Karpas-422 (cell line): ENCODE results near the gene AKAP10. TPM values are rescaled to one million over a fixed set of nuclear protein-coding genes. Genes with fewer than 3 reads are reported as not detected.

Experiments used
- DNase-seq: peaks from one replicate; pipeline ENCODE4 v3.0.0-alpha.2; 2015
- H2AFZ ChIP-seq: fragments of 200-600 bp; sonication (generic); 2 replicates; pipeline ENCODE4 v1.6.1; 2014; ENCODE audit warnings: antibody characterized with exemption, low read length, mixed read lengths
- H3K27ac ChIP-seq: fragments of 200-600 bp; sonication (generic); 2 replicates; pipeline ENCODE4 v1.5.1; 2014; ENCODE audit warnings: mild to moderate bottlenecking, low read length, moderate library complexity
- H3K27me3 ChIP-seq: fragments of 200-600 bp; sonication (generic); 2 replicates; pipeline ENCODE4 v1.6.1; 2014; ENCODE audit warnings: low read length, mixed read lengths
- H3K36me3 ChIP-seq: fragments of 200-600 bp; sonication (generic); 2 replicates; pipeline ENCODE4 v1.6.1; 2014; ENCODE audit warnings: low read length, mixed read lengths; ENCODE audit not compliant: insufficient read depth
- H3K4me1 ChIP-seq: fragments of 200-600 bp; sonication (generic); 2 replicates; pipeline ENCODE4 v1.6.1; 2014; ENCODE audit warnings: mild to moderate bottlenecking, low read length, mixed read lengths
- H3K4me2 ChIP-seq: fragments of 200-600 bp; sonication (generic); 2 replicates; pipeline ENCODE4 v1.6.1; 2014; ENCODE audit warnings: low read length, low read depth, mild to moderate bottlenecking; ENCODE audit not compliant: poor library complexity, severe bottlenecking
- H3K4me3 ChIP-seq: fragments of 200-600 bp; sonication (generic); 2 replicates; pipeline ENCODE4 v1.5.1; 2014; ENCODE audit warnings: mild to moderate bottlenecking, antibody characterized with exemption, low read length, mixed read lengths
- H3K79me2 ChIP-seq: fragments of 200-600 bp; sonication (generic); 2 replicates; pipeline ENCODE4 v1.6.1; 2014; ENCODE audit warnings: mild to moderate bottlenecking, low read length, mixed read lengths
- H3K9ac ChIP-seq: fragments of 200-600 bp; sonication (generic); 2 replicates; pipeline ENCODE4 v1.6.0; 2014; ENCODE audit warnings: low read length
- H3K9me2 ChIP-seq: fragments of 200-600 bp; sonication (generic), shearing (Covaris generic); replicated peaks from 2 replicates; pipeline ENCODE4 v1.6.0; 2014; ENCODE audit warnings: mild to moderate bottlenecking, low read length, moderate library complexity; ENCODE audit not compliant: insufficient read depth
- H3K9me3 ChIP-seq: fragments of 300-700, 200-600 bp; sonication (generic); 2 replicates; pipeline ENCODE4 v1.6.1; 2014; ENCODE audit warnings: low read length, mixed read lengths
- H4K20me1 ChIP-seq: fragments of 200-600 bp; sonication (generic); 2 replicates; pipeline ENCODE4 v1.6.1; 2014; ENCODE audit warnings: mild to moderate bottlenecking, antibody characterized with exemption, low read length, low read depth; ENCODE audit not compliant: insufficient read depth
- total RNA-seq: library from RNA; depleted of rRNA; stranded (reverse); fragments of >200 nt; shearing (Covaris generic); gene quantifications from 2 replicates; pipeline ENCODE4 v1.2.3, GENCODE V29; 2014; ENCODE audit warnings: low replicate concordance

AKAP10 gene
- total RNA-seq, 1 experiment from 2014 or later, result 31.1 TPM

DNA sequence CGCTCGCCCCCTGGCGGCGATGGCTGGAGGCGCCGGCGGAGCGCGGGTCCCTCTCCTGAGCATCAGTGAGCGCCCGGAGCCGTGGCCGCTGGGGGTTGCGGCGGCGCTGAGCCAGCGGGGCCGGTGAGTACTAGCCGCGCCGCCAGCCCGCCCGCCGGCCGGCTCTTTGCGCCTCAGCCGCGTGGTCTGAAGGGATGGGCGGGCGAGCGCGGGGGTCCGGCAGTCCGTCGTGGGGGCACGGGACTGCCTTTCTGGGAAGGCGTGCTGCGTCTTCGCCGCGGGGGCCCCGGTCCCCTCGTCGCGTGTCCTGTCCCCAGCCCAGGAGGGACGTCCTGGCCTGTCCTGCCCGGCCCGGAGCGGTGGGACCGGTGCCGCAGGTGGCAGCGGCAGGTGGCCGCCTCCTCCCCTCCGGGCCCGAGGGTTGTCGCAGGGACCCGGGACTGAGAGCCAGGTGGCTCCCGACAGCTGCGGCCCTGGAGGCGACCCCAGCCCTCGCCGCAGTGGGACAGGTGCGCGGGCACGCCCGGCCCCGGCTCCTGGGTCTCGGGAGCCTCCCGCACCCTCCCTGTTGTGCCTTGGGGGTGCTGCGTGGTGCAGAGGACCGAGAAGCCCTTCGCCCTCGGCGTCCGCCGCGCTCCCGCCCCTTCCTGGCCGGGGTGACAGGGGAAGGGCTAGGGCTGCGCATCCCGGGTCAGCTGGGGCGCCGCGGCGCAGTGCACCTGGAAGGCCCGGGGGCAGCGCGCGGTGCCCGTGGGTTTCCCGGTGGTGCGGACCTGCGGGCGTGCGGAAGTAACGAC is 31.9 kb upstream of the AKAP10 start, which contains the start of gene SPECC1:
TSS of gene SPECC1 (plus strand) at position 58 of the 797 bp plus-strand sequence. CDS start 87,293 bp downstream, outside the sequence.
- Histone ChIP-seq H3K4me2 (peak within 1 kb of the TSS; percentile 61), H3K79me2 (no peaks in the 10 kb centered on the region), H3K36me3 (no peaks in the 10 kb centered on the region), H3K27ac (no peak within 1 kb of the TSS), H3K9me2 (no peaks in the 10 kb centered on the region), H3K27me3 (no peaks in the 10 kb centered on the region), H3K9ac (peak within 1 kb of the TSS; percentile 36), H3K9me3 (no peaks in the 10 kb centered on the region), H2AFZ (peak within 1 kb of the TSS; percentile 92; the same call in 1 of the 2 replicates), H3K4me3 (peak within 1 kb of the TSS; percentile 47; the same call in 1 of the 2 replicates), H4K20me1 (no peaks in the 10 kb centered on the region), H3K4me1 (peaks cover 4% of the 10 kb centered on the region)
- no peak for DNase-seq

DNA sequence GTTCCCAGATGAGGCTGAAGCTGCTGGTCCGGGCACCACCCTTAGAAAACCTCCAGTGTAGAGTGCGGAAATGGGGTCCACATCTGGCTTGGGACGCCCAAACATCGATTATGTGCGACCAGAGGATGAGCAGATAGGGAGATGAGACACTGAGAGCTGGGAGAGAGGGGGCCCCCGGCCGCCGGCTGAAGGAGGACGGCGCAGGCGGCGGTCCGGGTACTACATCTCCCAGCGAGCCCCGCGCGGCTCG is 31.3 kb upstream of the AKAP10 start:
- no peaks in the 10 kb centered on the region for H3K27me3 ChIP-seq
- peak overlapping the region; percentile 61 for H3K4me2 ChIP-seq
- peak; percentile 82 for DNase-seq
- no peaks in the 10 kb centered on the region for H3K9me3 ChIP-seq
- H3K79me2 ChIP-seq, result no peaks in the 10 kb centered on the region
- peaks cover 4% of the 10 kb centered on the region for H3K4me1 ChIP-seq
- H4K20me1 ChIP-seq, result no peaks in the 10 kb centered on the region
- H3K36me3 ChIP-seq, result no peaks in the 10 kb centered on the region
- H2AFZ ChIP-seq, result peak overlapping the region; percentile 92; the same call in 1 of the 2 replicates
- H3K9me2 ChIP-seq, result no peaks in the 10 kb centered on the region
- peak overlapping the region; percentile 36 for H3K9ac ChIP-seq
- no peak overlapping the region for H3K27ac ChIP-seq
- H3K4me3 ChIP-seq, result peak overlapping the region; percentile 47; the same call in 1 of the 2 replicates

DNA sequence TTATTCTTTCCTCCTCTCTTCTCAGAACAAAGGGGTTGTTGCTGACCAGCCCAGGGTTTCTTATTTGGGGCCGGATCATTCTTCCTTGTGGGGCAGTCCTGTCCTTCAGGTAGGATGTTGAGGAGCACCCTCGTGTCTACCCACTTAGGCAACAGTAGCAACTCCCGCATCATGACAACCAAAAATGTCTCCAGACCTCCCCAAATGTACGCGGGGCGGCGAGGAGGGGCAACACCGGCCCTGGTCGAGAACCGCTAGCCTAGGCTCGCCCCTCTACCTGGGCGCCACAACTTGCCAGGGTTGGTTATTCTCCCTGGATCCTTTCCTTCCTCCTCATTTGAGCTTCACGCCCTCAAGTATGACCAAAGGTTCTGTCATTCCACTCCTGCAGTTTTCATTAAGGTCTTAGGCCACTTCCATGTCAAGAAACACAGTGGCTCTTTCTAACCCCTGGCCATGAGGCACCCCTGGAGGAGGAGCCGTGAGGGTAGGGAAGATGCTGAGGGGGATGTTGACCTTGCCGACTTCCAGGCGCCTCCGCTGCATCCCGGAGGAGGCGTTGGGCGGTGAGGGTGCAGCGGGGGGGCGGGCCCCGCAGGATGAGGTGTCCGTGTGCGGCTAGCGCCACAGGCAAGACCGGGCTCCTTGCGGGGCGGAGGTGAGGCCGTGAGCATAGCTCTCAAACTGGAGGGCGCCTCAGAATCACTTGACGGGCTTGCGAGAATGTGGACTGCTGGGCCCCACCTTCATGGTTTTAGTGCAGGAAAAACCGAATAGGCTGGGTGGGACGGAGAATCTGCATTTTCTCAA is 30.8 kb upstream of the AKAP10 start:
- Histone ChIP-seq H3K27me3 (no peaks in the 10 kb centered on the region), H2AFZ (peak overlapping the region; percentile 92; the same call in 1 of the 2 replicates), H3K9me2 (no peaks in the 10 kb centered on the region), H3K27ac (no peak overlapping the region), H3K4me2 (peak overlapping the region; percentile 61), H3K36me3 (no peaks in the 10 kb centered on the region), H4K20me1 (no peaks in the 10 kb centered on the region), H3K4me1 (peaks cover 4% of the 10 kb centered on the region), H3K4me3 (peak overlapping the region; percentile 47; the same call in 1 of the 2 replicates), H3K9me3 (no peaks in the 10 kb centered on the region), H3K79me2 (no peaks in the 10 kb centered on the region), H3K9ac (peak overlapping the region; percentile 36)
- no peak for DNase-seq

DNA sequence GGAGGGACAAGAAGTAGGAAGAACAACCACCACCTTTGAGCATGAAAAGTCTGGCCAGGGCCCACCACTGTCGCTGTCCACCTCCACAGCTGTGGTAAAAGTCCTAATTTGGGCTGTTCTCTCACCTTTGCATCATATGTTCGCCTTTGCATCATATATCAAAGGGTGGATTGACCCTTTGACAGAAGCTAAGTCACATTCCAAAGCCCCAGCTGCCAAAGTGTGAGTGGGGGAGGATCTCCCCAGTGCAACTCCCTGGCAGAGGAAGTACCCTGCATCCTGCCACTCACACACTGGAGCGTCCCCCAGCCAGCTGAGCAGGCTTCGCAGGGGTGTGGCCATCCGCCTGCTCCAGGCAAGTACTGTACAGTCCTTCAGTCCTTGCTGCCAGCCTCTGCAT is 18.9 kb upstream of the AKAP10 start:
- no peaks in the 10 kb centered on the region for H3K9me3 ChIP-seq
- H3K4me2 ChIP-seq, result no peak overlapping the region
- no peaks in the 10 kb centered on the region for H4K20me1 ChIP-seq
- no peak overlapping the region for H3K4me3 ChIP-seq
- H2AFZ ChIP-seq, result no peak overlapping the region
- H3K4me1 ChIP-seq, result no peaks in the 10 kb centered on the region; the same call in 1 of the 2 replicates
- H3K9me2 ChIP-seq, result no peaks in the 10 kb centered on the region
- no peaks in the 10 kb centered on the region for H3K27me3 ChIP-seq
- DNase-seq, result no peak
- no peaks in the 10 kb centered on the region for H3K36me3 ChIP-seq
- no peak overlapping the region for H3K9ac ChIP-seq
- no peaks in the 10 kb centered on the region for H3K79me2 ChIP-seq
- H3K27ac ChIP-seq, result no peak overlapping the region

DNA sequence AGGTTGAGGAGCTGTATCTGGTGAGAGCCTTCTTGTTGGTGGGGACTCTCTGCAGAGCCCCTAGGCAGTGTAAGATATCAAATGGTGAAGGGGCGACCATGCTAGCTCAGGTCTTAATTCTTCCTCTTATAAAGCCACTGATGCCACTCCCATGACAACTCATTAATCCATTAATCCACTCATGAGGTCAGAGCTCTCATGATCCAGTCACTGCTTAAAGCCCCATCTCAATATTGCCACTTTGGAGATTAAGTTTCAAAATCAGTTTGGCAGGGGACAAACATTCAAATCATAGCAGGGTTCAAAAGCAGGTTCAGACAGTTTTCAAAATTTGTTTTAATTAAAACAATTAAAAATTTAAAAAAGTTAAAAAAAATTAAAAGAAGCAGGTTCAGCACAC is 18.5 kb upstream of the AKAP10 start:
- no peaks in the 10 kb centered on the region for H4K20me1 ChIP-seq
- no peaks in the 10 kb centered on the region for H3K36me3 ChIP-seq
- no peaks in the 10 kb centered on the region for H3K79me2 ChIP-seq
- no peaks in the 10 kb centered on the region for H3K9me3 ChIP-seq
- H3K9me2 ChIP-seq, result no peaks in the 10 kb centered on the region
- DNase-seq, result no peak
- no peak overlapping the region for H3K4me2 ChIP-seq
- no peaks in the 10 kb centered on the region; the same call in 1 of the 2 replicates for H3K4me1 ChIP-seq
- no peak overlapping the region for H3K4me3 ChIP-seq
- H2AFZ ChIP-seq, result no peak overlapping the region
- no peak overlapping the region for H3K9ac ChIP-seq
- H3K27ac ChIP-seq, result no peak overlapping the region
- no peaks in the 10 kb centered on the region for H3K27me3 ChIP-seq

DNA sequence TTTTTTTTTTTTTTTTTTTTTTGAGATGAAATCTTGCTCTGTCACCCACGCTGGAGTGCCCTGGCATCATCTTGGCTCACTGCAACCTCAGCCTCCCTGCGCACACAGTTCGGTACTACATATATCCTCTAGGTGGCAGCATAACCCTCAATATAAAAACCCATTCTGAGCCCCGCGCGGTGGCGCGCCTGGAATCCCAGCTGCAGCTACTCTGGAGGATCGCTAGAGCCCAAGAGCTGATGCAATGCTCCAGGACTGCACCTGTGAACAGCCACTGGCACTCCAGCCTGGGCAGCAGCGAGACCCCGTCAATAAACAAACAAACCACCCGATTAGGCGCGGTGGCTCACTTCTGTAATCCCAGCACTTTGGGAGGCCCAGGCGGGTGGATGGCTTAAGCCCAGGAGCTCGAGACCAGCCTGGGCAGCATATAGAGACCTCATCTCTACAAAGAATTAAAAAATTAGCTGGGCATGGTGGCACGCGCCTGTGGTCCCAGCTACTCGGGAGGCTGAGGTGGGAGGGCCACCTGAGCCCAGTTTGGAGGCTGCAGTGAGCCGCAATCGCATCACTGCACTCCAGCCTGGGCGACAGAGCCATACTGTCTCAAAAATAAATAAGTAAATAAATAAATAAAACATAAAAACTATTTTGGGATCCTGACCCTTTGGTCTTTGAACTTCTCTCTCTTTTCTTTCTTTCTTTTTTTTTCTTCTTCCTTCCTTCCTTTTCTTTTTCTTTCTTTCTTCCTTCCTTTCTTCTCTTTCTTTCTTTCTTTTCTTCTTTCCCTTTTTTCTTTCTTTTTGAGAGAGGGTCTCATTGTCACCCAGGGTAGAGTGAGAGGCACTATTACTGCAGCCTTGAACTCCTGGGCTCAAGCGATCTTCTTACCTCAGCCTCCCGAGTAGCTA is 15.4 kb upstream of the AKAP10 start:
- Histone ChIP-seq H2AFZ (0 out of 2 replicates have a peak overlapping the region, but pooled peaks have one; percentile 50), H3K4me2 (peak overlapping the region; percentile 40)

DNA sequence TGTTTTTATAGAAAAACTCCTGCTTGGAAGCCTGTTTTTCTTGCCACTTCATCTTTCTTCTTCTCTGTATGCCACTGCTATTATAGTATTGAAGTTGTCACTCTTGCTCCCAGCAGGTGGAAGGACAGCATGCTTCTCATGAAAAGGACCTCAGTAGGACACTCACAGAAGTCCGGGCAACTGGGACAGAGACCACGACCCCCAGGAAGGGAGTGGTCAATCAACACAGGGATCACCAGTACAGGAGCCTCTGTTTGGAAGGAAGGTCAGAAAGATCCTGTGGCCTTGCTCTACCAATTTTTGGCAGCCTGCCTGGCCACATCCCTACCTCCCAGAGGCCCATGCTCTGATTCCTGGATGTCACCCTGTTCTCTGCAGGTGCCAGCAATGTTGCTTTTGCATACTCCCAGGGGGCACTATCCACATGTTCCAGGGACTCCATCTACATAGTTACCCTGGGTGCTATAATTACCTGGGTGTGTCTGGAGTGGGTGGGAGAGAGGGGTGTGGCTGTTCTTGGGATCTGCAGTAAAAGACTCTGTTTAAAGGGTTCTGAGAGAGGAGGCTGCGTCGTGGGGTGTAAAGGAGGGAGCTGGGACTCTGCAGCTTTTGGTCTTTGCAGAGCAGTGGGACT is 13.7 kb upstream of the AKAP10 start:
- H3K4me3 ChIP-seq, result no peak overlapping the region
- H3K9me2 ChIP-seq, result no peaks in the 10 kb centered on the region
- H3K27me3 ChIP-seq, result no peaks in the 10 kb centered on the region
- no peaks in the 10 kb centered on the region for H4K20me1 ChIP-seq
- no peak overlapping the region for H3K4me2 ChIP-seq
- no peak overlapping the region for H2AFZ ChIP-seq
- DNase-seq, result no peak
- H3K79me2 ChIP-seq, result no peaks in the 10 kb centered on the region
- H3K27ac ChIP-seq, result no peak overlapping the region
- H3K36me3 ChIP-seq, result no peaks in the 10 kb centered on the region
- no peak overlapping the region for H3K9ac ChIP-seq
- no peaks in the 10 kb centered on the region for H3K9me3 ChIP-seq
- H3K4me1 ChIP-seq, result no peaks in the 10 kb centered on the region; the same call in 1 of the 2 replicates

More for the DNA sequence above, 15.4 kb upstream of the AKAP10 start:
- no peak overlapping the region for H3K9ac ChIP-seq
- no peak overlapping the region for H3K27ac ChIP-seq
- no peaks in the 10 kb centered on the region for H3K79me2 ChIP-seq
- no peaks in the 10 kb centered on the region; the same call in 1 of the 2 replicates for H3K4me1 ChIP-seq
- H3K27me3 ChIP-seq, result no peaks in the 10 kb centered on the region
- H4K20me1 ChIP-seq, result no peaks in the 10 kb centered on the region
- DNase-seq, result peak; percentile 92
- no peak overlapping the region for H3K4me3 ChIP-seq
- H3K9me2 ChIP-seq, result no peaks in the 10 kb centered on the region
- H3K36me3 ChIP-seq, result no peaks in the 10 kb centered on the region
- no peaks in the 10 kb centered on the region for H3K9me3 ChIP-seq
